DMS153 (cell line): Measurements from ENCODE around the gene GATAD1.
"Not testable (repeated sequence)": the region's sequence is repeated elsewhere in the genome, so short reads cannot be mapped to it uniquely, and the experiment has no call there.

Source experiments
- DNase-seq: peaks from one replicate; lab custom pipeline; 2025; lab: John Stamatoyannopoulos, UW

The GATAD1 gene

DNA sequence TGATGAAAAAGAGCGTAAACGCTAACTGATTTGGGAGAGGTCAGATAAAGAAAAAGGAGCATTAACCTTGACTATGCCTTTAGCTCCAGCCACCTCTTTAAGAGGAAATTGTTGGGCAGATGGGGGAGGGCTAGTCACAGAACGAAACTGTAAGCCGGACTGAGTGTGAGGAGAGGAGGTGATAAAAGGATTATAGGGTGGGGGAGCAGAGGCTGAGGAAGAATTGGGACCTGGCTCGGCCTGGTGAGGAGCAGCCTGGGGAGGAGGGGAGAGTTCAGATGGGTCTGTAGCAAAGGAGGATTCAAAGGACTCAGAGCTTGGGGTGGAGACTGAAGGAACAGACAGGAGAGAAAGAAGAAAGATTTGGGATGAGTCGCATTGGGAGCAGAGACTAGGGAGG, 36.3 kb downstream of the GATAD1 start:
- DNase-seq, result not testable (repeated sequence)

DNA sequence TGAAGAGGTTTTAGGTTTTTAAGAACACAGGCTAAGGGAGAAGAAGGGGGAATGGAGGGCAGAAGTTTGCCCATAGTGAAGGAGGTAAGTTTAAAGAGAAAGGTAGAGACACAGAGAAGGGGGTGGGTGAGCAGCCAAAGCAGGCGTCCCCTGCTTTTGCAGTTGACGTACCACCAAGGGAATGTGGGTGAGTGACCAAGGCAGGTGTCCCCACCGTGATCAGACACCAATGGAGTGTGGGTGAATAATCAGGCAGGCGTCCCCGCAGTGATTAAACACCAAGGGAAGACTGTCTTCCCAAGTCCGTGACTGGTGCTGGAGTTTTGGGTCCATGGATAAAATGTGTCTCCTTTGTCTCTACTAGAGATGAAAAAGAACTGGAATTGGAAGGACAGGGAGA, 36.9 kb downstream of the GATAD1 start:
- DNase-seq, result not testable (repeated sequence)

DNA sequence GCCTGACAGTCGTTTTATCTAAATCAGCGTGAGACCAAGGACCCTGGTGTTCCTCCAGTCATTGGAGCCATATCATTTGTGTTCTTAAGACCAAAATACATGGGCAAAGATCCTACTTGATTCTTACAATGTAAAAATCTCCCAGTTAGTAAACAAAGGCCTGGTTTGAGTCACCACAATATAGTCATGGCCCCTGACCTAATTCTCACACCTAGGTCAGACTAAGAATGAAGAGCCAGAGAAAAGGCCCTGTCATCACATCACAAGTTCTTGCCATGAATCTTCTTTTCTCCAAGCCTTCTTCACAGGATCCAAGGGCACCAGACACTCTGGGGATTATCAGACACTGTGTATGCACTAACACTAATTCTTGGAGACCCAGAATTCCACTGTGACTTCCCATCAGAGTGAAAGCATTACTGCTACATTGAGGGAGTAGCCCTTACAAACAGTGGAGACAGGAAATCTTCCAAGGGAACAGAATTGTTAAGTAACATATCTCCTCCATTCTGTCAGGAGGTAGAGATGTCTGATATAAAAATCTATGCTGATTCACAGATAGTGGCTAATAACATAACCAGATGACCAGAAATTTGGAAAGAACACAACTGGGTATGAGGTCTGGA, 38.1 kb downstream of the GATAD1 start:
- no peak for DNase-seq

DNA sequence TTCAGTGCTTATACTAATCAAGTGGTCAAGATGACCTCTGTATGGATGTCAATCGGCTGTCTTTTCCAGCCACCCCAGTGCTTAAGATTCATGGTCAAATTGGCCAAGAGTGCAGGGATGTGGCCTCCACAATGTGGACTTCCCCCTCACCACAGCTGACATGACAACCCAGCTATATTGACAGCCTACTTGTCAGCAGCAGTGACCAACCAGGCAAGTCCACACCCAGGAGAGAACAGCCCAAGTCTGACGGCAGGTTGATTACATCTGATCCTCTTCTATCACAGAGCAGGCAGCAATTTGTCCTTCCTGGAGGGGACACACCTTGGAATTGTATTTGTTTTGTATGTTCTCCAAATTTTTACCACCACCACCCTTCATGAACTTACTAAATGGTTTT, 38.7 kb downstream of the GATAD1 start:
- DNase-seq, result no peak

DNA sequence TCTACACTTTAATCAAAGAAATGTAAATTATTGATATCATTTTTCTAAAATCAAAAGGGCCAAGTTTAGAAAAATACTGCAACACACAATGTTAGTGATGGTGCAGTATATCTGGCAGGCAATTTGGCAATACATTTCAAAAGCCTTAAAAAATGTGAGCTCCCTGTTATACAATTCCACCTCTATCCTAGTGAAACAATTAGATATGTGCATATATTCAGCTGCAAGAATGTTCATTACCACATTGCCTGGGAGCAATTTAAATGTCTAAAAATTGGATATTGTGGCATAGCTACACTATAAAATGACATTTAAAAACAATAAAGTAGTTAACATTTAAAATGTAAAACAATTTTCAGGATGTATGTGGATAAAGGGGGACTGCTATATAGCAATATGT, 40.5 kb downstream of the GATAD1 start:
- no peak for DNase-seq

DNA sequence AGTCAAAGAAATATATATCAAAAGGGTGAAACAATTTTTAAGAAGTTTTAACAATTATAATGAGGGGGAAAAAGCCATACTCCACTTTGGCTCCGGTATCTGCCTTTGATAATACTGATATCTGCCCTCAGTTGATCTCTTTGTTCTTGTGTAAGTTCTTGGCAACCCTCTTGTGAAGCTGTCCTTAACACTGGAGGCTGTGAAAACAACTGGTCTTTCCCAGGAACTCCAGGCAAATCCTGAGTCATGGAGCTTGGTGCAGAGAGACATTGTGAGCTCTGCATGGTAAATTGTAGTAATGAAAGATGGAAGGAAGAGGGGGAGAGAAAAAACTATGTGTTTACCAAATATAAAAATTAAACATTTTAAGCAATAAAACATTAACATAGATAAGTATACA, 42.4 kb downstream of the GATAD1 start:
- DNase-seq, result no peak

DNA sequence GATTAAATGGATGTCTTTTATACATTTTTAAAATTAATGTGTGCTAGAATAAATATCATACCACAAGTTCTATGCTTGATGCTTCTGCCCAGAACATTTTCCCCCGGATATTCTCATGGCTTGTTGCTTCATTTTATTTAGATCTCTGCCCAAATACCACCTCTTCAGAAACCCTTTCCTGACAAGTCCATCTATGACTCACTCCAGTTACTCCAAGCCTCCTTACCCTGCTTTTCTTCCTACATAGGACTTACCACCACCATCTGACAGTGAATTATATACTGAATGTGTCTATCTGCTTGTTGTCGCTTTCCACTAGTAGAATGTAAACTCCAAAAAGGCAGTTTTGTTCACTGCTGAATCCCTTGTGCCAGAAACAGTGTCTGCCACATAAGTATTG, 49.6 kb downstream of the GATAD1 start:
- no peak for DNase-seq

DNA sequence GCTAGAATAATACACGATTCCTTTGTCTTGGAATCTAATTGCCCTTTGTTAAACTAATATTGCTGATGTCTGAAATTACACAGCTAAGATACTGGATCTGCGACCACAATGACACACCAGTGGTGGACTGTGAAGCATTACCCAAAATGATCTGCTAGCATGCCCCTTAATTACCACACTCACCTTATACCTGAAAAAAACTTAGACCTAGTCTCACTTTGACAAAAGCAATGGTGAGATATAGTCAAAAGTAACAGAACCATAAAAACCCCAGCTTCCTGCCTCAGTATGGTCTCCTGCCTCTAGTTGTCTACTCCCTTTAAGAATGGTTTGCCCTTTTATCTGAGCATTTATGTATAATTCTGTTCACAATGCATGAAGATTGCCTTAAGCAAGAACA, 51.3 kb downstream of the GATAD1 start:
- DNase-seq, result no peak

DNA sequence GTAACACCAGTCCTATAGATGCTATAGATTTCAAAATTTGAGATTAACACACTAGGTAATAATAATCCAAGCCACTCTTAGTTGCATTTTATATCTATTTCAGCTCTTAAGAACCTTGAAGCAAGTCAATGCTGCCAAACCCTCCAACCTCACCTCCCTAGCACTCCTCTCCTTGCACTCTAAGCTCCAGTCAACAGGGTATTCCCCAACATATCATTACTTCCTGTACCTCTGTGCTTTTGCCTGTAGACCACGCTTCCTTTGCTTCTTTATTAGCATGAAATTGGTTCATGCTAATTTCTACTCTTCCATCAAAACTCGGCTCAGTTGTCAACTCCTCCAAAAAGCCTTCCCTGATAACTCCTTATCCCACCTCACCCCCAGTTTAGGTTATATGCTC, 56.5 kb downstream of the GATAD1 start:
- DNase-seq, result no peak

DNA sequence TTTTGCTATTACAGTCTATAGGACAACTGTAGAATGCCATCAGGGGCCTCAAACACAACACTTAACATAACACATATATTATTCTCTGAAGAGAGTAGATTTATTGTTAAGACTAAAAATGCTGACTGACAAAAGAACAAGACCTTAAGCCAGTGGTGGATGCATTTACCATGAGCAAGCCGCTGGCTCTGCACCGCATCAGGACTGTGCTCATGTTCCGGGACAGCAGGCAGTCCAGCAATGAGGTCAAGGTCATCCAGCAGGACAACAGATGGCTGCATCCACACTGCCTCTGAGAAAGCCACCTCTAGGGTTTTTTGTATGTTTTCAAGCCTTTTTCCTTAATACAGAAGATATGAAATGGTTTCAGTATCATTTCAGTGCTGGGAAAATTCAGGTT, 57.3 kb downstream of the GATAD1 start:
- DNase-seq, result no peak

DNA sequence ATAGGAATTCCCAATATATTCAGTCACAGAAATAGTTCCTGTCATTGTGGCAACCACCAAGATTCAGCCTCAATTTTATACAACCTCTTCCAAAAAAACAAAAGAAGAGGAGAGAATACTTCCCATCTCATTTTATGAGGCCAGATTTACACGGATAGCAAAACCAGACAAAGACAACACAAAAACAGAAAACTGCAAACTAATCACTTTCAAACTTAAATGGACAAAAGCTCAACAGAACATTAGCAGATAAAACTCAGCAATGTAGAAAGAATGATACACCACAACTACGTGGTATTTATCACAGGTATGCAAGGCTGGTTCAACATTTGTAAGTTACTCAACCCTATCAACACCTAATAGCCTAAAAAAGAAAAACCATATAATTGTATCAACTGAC, 59.1 kb downstream of the GATAD1 start:
- no peak for DNase-seq

DNA sequence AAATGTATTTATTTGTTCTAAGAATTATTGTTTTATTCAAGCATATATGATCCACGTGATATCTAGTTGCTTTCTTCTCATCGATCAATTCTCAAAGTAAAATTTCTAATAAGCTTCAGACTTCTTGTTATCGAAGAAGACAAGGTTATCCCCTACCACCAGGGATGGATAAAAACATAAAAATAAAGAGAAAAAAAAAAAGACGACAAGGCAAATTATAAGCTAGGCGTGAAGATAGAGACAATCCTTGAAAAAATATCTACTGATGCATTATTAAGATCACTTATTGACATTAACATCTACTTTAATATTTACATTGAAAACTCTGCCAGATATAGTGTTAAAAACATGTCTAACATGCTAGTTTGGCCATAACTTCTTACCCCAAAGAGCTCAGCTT, 61.7 kb downstream of the GATAD1 start:
- no peak for DNase-seq
